Measurements from ENCODE around the gene CLSTN3. TPM values are rescaled to one million over a fixed set of nuclear protein-coding genes. Genes with fewer than 3 reads are reported as not detected.
"Not testable (repeated sequence)": the region's sequence is repeated elsewhere in the genome, so short reads cannot be mapped to it uniquely, and the experiment has no call there.

Gene CLSTN3
- total RNA-seq, 2 donors from 2014 or later: 6.1 to 8.3 TPM

DNA sequence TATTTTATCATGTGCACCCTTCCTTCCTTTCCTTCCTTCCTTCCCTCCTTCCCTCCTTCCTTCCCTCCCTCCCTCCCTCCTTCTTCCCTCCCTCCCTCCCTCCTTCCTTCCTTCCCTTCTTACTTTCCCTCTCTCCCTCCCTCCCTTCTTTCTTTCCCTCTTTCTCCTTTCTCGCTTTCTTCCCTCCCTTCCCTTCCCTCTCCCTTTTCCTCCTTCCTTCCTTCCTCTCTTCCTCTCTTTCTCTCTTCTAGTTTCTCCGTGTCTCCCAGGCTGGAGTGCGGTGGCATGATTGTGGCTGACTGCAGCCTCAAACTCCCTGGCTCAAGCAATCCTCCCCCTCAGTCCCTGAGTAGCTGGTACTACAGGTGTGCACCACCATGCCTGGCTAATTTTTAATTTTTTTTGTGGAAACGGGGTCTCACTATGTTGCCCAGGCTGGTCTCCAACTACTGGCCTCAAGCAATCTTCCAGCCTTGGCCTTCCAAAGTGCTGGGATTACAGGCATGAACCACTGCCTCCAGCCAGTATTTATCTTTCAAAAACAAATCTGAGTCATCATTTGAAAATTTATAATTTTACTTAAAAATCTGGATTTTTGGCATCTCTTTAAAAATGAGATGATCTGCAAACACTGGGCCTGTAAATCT lies 29.0 kb upstream of the CLSTN3 start:
- TF ChIP-seq, protein P1, sequence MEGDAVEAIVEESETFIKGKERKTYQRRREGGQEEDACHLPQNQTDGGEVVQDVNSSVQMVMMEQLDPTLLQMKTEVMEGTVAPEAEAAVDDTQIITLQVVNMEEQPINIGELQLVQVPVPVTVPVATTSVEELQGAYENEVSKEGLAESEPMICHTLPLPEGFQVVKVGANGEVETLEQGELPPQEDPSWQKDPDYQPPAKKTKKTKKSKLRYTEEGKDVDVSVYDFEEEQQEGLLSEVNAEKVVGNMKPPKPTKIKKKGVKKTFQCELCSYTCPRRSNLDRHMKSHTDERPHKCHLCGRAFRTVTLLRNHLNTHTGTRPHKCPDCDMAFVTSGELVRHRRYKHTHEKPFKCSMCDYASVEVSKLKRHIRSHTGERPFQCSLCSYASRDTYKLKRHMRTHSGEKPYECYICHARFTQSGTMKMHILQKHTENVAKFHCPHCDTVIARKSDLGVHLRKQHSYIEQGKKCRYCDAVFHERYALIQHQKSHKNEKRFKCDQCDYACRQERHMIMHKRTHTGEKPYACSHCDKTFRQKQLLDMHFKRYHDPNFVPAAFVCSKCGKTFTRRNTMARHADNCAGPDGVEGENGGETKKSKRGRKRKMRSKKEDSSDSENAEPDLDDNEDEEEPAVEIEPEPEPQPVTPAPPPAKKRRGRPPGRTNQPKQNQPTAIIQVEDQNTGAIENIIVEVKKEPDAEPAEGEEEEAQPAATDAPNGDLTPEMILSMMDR (IDR thresholded peaks at IDR 0.05): no peak
- peaks cover 9% of the 10 kb centered on the region for H3K36me3 ChIP-seq
- H3K4me3 ChIP-seq: no peak overlapping the region
- no peaks in the 10 kb centered on the region for H3K4me1 ChIP-seq
- DNase-seq (ENCODE audit: low spot score): no peak
- H3K27ac ChIP-seq: peak overlapping the region in 1 of 2 donors; percentile 19
- peaks cover 3 to 6% of the 10 kb centered on the region in 2 donors for H3K9me3 ChIP-seq
- no peaks in the 10 kb centered on the region for H3K27me3 ChIP-seq

DNA sequence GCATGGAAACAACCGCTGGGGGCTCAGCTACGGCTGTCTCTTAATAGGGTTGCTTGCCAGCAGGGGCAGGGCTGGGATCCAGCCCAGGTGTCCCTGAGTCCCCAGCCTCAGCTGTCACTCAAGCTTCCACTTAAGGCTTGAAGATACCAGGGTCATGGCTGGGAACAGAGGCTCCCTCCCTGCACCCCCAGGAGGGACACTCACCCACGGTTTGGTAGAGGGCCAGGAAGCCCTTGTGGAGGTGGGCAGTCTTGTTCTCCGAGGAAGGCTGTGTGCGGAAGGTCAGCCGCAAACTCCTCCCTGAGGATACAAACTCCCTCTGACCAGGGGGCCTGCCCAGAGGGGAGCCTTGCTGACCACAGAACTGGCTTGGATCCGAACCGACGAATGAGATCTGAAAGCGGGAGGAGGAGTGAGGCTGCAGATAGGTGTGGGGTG lies 28.5 kb upstream of the CLSTN3 start:
- no peak overlapping the region for H3K4me3 ChIP-seq
- peak overlapping the region in 1 of 2 donors; percentile 19 for H3K27ac ChIP-seq
- peaks cover 14% of the 10 kb centered on the region for H3K36me3 ChIP-seq
- DNase-seq (ENCODE audit: low spot score): no peak
- H3K4me1 ChIP-seq: no peaks in the 10 kb centered on the region
- H3K9me3 ChIP-seq: peaks cover 3 to 10% of the 10 kb centered on the region in 2 donors
- TF ChIP-seq, protein P1 (IDR thresholded peaks at IDR 0.05): no peak
- no peaks in the 10 kb centered on the region for H3K27me3 ChIP-seq

DNA sequence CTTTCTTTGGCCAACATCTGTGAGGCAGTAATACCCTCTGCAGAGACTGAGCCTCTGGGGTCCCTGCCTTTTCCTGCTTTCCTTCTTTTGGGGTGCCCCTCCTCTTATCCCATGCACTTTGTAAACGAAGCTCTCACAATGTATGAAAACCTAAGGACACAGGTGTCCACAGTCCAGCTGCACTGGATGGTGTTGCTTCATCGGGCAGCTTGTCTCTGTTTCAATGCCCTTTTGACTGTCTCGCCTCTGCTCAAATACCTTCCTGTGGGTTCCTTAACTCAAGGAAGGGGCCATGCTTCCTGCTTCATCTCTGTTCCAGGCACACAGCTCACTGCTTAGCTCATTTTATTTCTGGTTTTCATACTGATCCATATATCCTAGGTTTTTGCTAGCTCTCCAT lies 27.6 kb upstream of the CLSTN3 start:
- Histone ChIP-seq H3K36me3 (peaks cover 14% of the 10 kb centered on the region), H3K27me3 (no peaks in the 10 kb centered on the region), H3K27ac (no peak overlapping the region), H3K4me3 (no peak overlapping the region), H3K4me1 (peaks cover 0 to 1% of the 10 kb centered on the region in 2 donors), H3K9me3 (peaks cover 3 to 10% of the 10 kb centered on the region in 2 donors)
- DNase-seq (ENCODE audit: low spot score): no peak
- TF ChIP-seq, protein P1 (IDR thresholded peaks at IDR 0.05): no peak

DNA sequence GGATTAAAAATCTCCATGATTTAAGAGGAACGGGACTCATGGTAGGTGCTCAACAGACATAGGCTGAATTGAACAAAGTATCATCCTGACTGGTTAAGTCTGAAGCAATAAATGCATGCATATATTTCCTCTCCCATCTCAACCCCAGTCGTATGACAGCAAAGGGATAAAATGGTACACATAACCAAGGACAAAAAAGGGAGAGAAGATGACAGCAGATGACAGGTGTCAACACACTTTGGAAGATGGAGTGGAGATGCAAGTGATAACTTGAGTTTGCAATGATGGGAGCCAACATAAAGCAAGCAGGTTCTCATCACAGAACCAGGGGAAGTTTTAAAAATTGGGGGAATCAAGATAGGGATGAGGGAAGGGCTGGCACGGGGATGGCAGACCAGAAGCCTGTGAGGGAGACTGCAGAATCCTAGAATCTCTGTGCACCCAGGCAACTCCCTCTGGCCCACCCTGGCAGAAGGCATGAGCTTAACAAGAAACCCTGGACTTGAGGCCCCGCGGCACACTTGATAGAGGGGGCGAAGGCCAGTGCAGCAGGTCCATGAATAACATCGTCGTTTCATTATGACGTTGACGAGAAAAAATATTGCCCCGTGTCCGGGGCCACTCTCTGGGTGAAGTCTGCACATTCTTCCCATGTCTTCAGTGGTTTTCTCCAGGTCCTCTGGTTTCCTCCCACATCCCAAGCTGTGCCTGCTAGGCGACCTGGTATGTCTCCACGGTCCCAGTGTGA lies 26.2 kb upstream of the CLSTN3 start:
- TF ChIP-seq, protein P1 (IDR thresholded peaks at IDR 0.05): no peak
- Histone ChIP-seq H3K4me3 (no peak overlapping the region), H3K9me3 (peaks cover 3 to 10% of the 10 kb centered on the region in 2 donors), H3K27ac (no peak overlapping the region), H3K27me3 (no peaks in the 10 kb centered on the region), H3K36me3 (peaks cover 14% of the 10 kb centered on the region), H3K4me1 (peaks cover 0 to 9% of the 10 kb centered on the region in 2 donors)
- no peak for DNase-seq (ENCODE audit: low spot score)

DNA sequence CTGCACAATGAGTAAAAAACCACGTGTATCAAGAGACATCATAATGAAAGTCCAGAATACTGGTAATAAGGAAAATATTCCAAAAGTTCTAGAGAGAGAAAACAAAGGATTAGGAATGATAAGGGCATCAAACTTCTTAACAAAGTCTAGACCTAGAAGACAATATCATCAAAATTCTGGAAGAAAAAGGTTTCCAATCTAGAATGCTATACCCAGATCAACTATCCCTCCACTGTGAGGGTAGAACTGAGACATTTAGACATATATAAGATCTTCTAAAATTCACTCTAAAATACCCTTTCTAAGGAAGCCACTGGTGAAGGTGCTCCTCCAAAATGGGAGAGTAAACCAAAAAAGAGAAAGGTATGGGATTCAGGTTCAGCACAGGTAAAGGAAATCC lies 24.1 kb upstream of the CLSTN3 start:
- H3K27ac ChIP-seq: no peak overlapping the region
- H3K36me3 ChIP-seq: peaks cover 8% of the 10 kb centered on the region
- H3K4me1 ChIP-seq: peaks cover 0 to 15% of the 10 kb centered on the region in 2 donors
- no peaks in the 10 kb centered on the region for H3K27me3 ChIP-seq
- TF ChIP-seq, protein P1 (IDR thresholded peaks at IDR 0.05): no peak
- peaks cover 3 to 10% of the 10 kb centered on the region in 2 donors for H3K9me3 ChIP-seq
- no peak overlapping the region for H3K4me3 ChIP-seq
- DNase-seq (ENCODE audit: low spot score): no peak

DNA sequence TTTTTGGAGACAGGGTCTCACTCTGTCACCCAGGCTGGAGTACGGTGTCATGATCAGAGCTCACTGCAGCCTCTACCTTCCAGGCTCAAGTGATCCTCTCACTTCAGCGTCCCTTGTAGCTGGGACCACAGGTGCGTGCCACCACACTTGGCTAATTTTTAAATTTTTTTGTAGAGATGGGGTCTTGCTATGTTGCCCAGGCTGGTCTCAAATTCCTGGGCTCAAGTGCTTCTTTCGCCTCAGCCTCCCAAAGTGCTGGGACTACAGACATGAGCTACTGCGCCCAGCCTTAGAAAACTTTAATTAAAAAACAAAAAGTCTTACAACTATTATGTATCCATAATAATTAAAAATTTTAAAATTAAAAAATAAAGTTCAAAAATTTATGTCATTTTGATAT lies 23.0 kb upstream of the CLSTN3 start:
- not testable (repeated sequence) for DNase-seq (ENCODE audit: low spot score); H3K36me3 ChIP-seq; H3K27me3 ChIP-seq; H3K9me3 ChIP-seq; H3K4me3 ChIP-seq
- H3K4me1 ChIP-seq: peaks cover 0 to 15% of the 10 kb centered on the region in 2 donors
- H3K27ac ChIP-seq: peak overlapping the region in 1 of 2 donors; percentile 84
